HUES6 (cell line): ENCODE measurements around the gene HNRNPC.

ENCODE experiments used
- H3K27ac ChIP-seq: 2 replicates; pipeline ENCODE4 v1.7.0; 2013; ENCODE audit warnings: low read depth, mild to moderate bottlenecking, low read length, inconsistent platforms
- H3K27me3 ChIP-seq: 2 replicates; pipeline ENCODE4 v1.6.1; 2013; ENCODE audit warnings: low read length; ENCODE audit not compliant: control insufficient read depth, insufficient read depth
- H3K36me3 ChIP-seq: 2 replicates; pipeline ENCODE4 v1.6.1; 2013; ENCODE audit warnings: low read length; ENCODE audit not compliant: control insufficient read depth, insufficient read depth
- H3K4me1 ChIP-seq: 2 replicates; pipeline ENCODE4 v1.6.1; 2013; ENCODE audit warnings: low read length; ENCODE audit not compliant: control insufficient read depth, insufficient read depth
- H3K4me3 ChIP-seq: 2 replicates; pipeline ENCODE4 v1.5.1; 2013; ENCODE audit warnings: low read depth, low read length
- H3K9ac ChIP-seq: one replicate; pipeline ENCODE4 v1.6.1; 2013; ENCODE audit warnings: mild to moderate bottlenecking, low read length
- H3K9me3 ChIP-seq: 2 replicates; pipeline ENCODE4 v1.6.1; 2013; ENCODE audit warnings: low read depth, low read length; ENCODE audit not compliant: control insufficient read depth, insufficient read depth

Gene HNRNPC

GRCh38 chr14:21201732-21202462 is 67.3 kb downstream of the HNRNPC start:
- H3K9me3 ChIP-seq = no peaks in the 10 kb centered on the region
- H3K27me3 ChIP-seq = no peaks in the 10 kb centered on the region
- H3K4me1 ChIP-seq = no peaks in the 10 kb centered on the region
- no peak overlapping the region for H3K9ac ChIP-seq
- peaks cover 16% of the 10 kb centered on the region for H3K36me3 ChIP-seq
- H3K27ac ChIP-seq = no peak overlapping the region
- no peak overlapping the region for H3K4me3 ChIP-seq

- Histone ChIP-seq H3K4me3 (no peak overlapping the region), H3K4me1 (no peaks in the 10 kb centered on the region), H3K27me3 (no peaks in the 10 kb centered on the region), H3K9me3 (no peaks in the 10 kb centered on the region), H3K9ac (no peak overlapping the region), H3K36me3 (peaks cover 6% of the 10 kb centered on the region; the same call in 1 of the 2 replicates), H3K27ac (no peak overlapping the region)
These were observed 68.3 kb downstream of the HNRNPC start for GRCh38 chr14:21200752-21201461.

- H3K27ac ChIP-seq = no peak overlapping the region
These were observed 69.4 kb downstream of the HNRNPC start for GRCh38 chr14:21199611-21200560.

GRCh38 chr14:21197418-21198205 is 71.6 kb downstream of the HNRNPC start:
- Histone ChIP-seq H3K27me3 (no peaks in the 10 kb centered on the region), H3K9me3 (no peaks in the 10 kb centered on the region), H3K27ac (no peak overlapping the region), H3K36me3 (no peaks in the 10 kb centered on the region), H3K4me3 (no peak overlapping the region), H3K4me1 (peaks cover 6% of the 10 kb centered on the region; the same call in 1 of the 2 replicates), H3K9ac (no peak overlapping the region)

More at GRCh38 chr14:21199611-21200560, 69.4 kb downstream of the HNRNPC start:
- Histone ChIP-seq H3K27me3 (no peaks in the 10 kb centered on the region), H3K4me3 (no peak overlapping the region), H3K9me3 (no peaks in the 10 kb centered on the region), H3K36me3 (peaks cover 1% of the 10 kb centered on the region; the same call in 1 of the 2 replicates), H3K9ac (no peak overlapping the region), H3K4me1 (peaks cover 3% of the 10 kb centered on the region; the same call in 1 of the 2 replicates)

GRCh38 chr14:21194597-21194996 is 74.6 kb downstream of the HNRNPC start:
- Histone ChIP-seq H3K36me3 (no peaks in the 10 kb centered on the region), H3K9ac (no peak overlapping the region), H3K4me1 (peaks cover 20% of the 10 kb centered on the region), H3K4me3 (no peak overlapping the region), H3K9me3 (no peaks in the 10 kb centered on the region), H3K27me3 (no peaks in the 10 kb centered on the region), H3K27ac (no peak overlapping the region)

GRCh38 chr14:21192875-21193535 is 76.2 kb downstream of the HNRNPC start:
- H3K27me3 ChIP-seq = no peaks in the 10 kb centered on the region
- H3K27ac ChIP-seq = no peak overlapping the region
- peaks cover 2% of the 10 kb centered on the region; the same call in 1 of the 2 replicates for H3K9me3 ChIP-seq
- no peak overlapping the region for H3K4me3 ChIP-seq
- peaks cover 20% of the 10 kb centered on the region for H3K4me1 ChIP-seq
- no peak overlapping the region for H3K9ac ChIP-seq
- H3K36me3 ChIP-seq = no peaks in the 10 kb centered on the region

GRCh38 chr14:21192447-21192822 is 76.8 kb downstream of the HNRNPC start:
- no peak overlapping the region for H3K9ac ChIP-seq

GRCh38 chr14:21191809-21192446 is 77.3 kb downstream of the HNRNPC start:
- Histone ChIP-seq H3K9ac (no peak overlapping the region), H3K27ac (no peak overlapping the region), H3K36me3 (no peaks in the 10 kb centered on the region)

More at GRCh38 chr14:21192447-21192822, 76.8 kb downstream of the HNRNPC start:
- H3K27me3 ChIP-seq = no peaks in the 10 kb centered on the region
- H3K4me3 ChIP-seq = peak overlapping the region; percentile 25
- peaks cover 20% of the 10 kb centered on the region for H3K4me1 ChIP-seq
- H3K36me3 ChIP-seq = no peaks in the 10 kb centered on the region
- peaks cover 6% of the 10 kb centered on the region; the same call in 1 of the 2 replicates for H3K9me3 ChIP-seq
- H3K27ac ChIP-seq = no peak overlapping the region

GRCh38 chr14:21191261-21191808 is 77.9 kb downstream of the HNRNPC start:
- Histone ChIP-seq H3K9me3 (peaks cover 6% of the 10 kb centered on the region; the same call in 1 of the 2 replicates), H3K4me3 (peak overlapping the region; percentile 37; the same call in 1 of the 2 replicates), H3K9ac (no peak overlapping the region)

More at GRCh38 chr14:21191809-21192446, 77.3 kb downstream of the HNRNPC start:
- peaks cover 6% of the 10 kb centered on the region; the same call in 1 of the 2 replicates for H3K9me3 ChIP-seq
- peak overlapping the region; percentile 37 for H3K4me3 ChIP-seq
- peaks cover 20% of the 10 kb centered on the region for H3K4me1 ChIP-seq
- no peaks in the 10 kb centered on the region for H3K27me3 ChIP-seq

More at GRCh38 chr14:21191261-21191808, 77.9 kb downstream of the HNRNPC start:
- Histone ChIP-seq H3K4me1 (peaks cover 20% of the 10 kb centered on the region), H3K36me3 (no peaks in the 10 kb centered on the region), H3K27ac (no peak overlapping the region), H3K27me3 (no peaks in the 10 kb centered on the region)
